MM.1S (cell line): Measurements from ENCODE around the gene GLMP.

Experiments used
- EZH2 ChIP-seq: fragments of 300-600 bp; sonication (generic); optimal IDR thresholded peaks from 2 replicates; pipeline ENCODE3; 2017; ENCODE audit warnings: low read depth, mild to moderate bottlenecking, antibody characterized with exemption, low read length, mixed read lengths
- TF ChIP-seq, protein P1 (sequence below): fragments of 300-600 bp; sonication (generic); IDR thresholded peaks from 2 replicates; pipeline ENCODE4 v1.5.1; 2016; ENCODE audit warnings: antibody characterized with exemption, low read length, mixed read lengths

DNA sequence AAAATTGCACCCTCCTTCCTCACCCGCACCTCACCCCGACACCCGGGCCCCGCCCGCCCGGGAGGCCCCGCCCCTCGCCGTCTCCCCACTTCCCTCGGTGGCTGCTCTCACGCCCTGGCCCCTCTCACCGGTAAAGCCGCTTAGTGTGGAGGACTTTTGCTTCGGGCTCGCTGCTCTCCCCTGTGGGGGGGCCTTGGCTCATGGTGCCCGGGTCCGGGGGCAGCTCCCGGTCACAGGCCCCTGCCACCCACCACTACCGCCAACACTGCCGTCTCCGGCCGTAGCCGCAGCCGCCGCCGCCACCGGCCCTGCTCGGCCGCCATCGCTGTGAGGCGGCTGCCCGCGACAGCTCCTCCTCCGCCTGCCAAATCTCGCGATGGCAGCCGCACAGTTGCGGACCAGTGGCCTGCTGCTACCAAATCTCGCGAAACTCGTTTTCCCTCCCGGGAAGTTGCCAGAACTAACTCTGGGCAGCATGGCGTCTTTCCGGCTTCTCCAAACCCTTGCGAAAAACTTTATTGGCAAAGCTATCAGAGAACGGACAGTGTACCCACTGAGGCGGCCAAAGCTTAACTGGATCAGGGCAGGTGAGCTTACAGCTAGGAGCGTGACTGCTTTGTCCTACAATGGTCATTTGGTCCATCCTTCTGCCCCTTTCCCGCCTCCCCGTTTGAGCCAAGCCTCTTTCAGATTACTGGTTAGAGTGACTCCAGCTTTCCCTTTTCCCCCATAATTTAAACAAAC lies 12.8 kb downstream of the GLMP start, which contains the start of gene SMG5:
- TF ChIP-seq, protein P1, sequence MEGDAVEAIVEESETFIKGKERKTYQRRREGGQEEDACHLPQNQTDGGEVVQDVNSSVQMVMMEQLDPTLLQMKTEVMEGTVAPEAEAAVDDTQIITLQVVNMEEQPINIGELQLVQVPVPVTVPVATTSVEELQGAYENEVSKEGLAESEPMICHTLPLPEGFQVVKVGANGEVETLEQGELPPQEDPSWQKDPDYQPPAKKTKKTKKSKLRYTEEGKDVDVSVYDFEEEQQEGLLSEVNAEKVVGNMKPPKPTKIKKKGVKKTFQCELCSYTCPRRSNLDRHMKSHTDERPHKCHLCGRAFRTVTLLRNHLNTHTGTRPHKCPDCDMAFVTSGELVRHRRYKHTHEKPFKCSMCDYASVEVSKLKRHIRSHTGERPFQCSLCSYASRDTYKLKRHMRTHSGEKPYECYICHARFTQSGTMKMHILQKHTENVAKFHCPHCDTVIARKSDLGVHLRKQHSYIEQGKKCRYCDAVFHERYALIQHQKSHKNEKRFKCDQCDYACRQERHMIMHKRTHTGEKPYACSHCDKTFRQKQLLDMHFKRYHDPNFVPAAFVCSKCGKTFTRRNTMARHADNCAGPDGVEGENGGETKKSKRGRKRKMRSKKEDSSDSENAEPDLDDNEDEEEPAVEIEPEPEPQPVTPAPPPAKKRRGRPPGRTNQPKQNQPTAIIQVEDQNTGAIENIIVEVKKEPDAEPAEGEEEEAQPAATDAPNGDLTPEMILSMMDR: no peak
- no peak for TF ChIP-seq EZH2
